ENCODE results near the gene TMEM270.
"Not testable (repeated sequence)": the region's sequence is repeated elsewhere in the genome, so short reads cannot be mapped to it uniquely, and the experiment has no call there.

Gene TMEM270

GRCh38 chr7:73864981-73865711 is 4.2 kb downstream of the TMEM270 start:
- DNase-seq, result no peak

GRCh38 chr7:73865738-73866445 is 4.9 kb downstream of the TMEM270 start:
- DNase-seq, result peak; percentile 48

- no peak for DNase-seq
These were observed 5.4 kb downstream of the TMEM270 start for GRCh38 chr7:73866446-73866767.

GRCh38 chr7:73869011-73869798 is 8.2 kb downstream of the TMEM270 start:
- no peak for DNase-seq

- DNase-seq, result no peak
These were observed 9.1 kb downstream of the TMEM270 start for GRCh38 chr7:73870041-73870492.

- no peak for DNase-seq
These were observed 10.4 kb downstream of the TMEM270 start for GRCh38 chr7:73871163-73872011.

GRCh38 chr7:73872056-73872908 is 11.3 kb downstream of the TMEM270 start:
- no peak for DNase-seq

GRCh38 chr7:73876361-73876760 is 15.4 kb downstream of the TMEM270 start:
- no peak for DNase-seq

GRCh38 chr7:73876973-73877372 is 16.0 kb downstream of the TMEM270 start:
- DNase-seq, result no peak

GRCh38 chr7:73879977-73880681 is 19.2 kb downstream of the TMEM270 start:
- DNase-seq, result peak; percentile 18

- no peak for DNase-seq
These were observed 19.9 kb downstream of the TMEM270 start for GRCh38 chr7:73880755-73881328.

GRCh38 chr7:73881352-73882046 is 20.5 kb downstream of the TMEM270 start:
- no peak for DNase-seq

- no peak for DNase-seq
These were observed 21.1 kb downstream of the TMEM270 start for GRCh38 chr7:73882047-73882402.

- DNase-seq, result not testable (repeated sequence)
These were observed 24.0 kb downstream of the TMEM270 start for GRCh38 chr7:73884867-73885422.

GRCh38 chr7:73885433-73885974 is 24.5 kb downstream of the TMEM270 start:
- no peak for DNase-seq

GRCh38 chr7:73885975-73886798 is 25.2 kb downstream of the TMEM270 start:
- DNase-seq, result no peak

- no peak for DNase-seq
These were observed 26.8 kb downstream of the TMEM270 start for GRCh38 chr7:73887762-73888161.

GRCh38 chr7:73888959-73889358 is 28.0 kb downstream of the TMEM270 start:
- no peak for DNase-seq

Measured in HCEC 1CT (cell line).